ENCODE results near the gene TFB2M. TPM values are rescaled to one million over a fixed set of nuclear protein-coding genes. Genes with fewer than 3 reads are reported as not detected.
A peak's percentile ranks its signal among the peaks of the same experiment; 100 is the strongest.
"Not testable (repeated sequence)": the region's sequence is repeated elsewhere in the genome, so short reads cannot be mapped to it uniquely, and the experiment has no call there.

The TFB2M gene
- total RNA-seq, 3 donors from 2014 or later (not counting 1 experiment from before 2014, with no cell fraction given) = 13.4 to 15.1 (median 15.1) TPM

DNA sequence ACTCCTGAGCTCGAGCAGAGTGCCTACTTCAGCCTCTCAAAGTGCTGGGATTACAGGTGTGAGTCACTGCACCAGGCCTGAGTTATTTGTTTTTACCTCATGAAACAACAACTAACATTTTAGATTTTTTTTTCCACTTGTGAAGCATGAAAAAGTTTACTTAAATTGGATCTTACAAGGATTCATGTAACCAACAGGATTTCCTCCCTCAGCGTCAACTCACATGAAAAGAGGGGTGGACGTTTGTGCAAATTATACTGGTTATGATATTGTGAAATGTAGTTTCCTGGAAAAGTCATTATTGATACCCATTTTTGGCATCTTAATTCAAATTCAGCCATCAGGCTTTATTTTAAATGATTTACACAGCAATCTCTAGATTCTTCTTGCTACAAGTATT, 6.7 kb upstream of the TFB2M start:
- no peaks in the 10 kb centered on the region for H3K27me3 ChIP-seq (ENCODE audit: control insufficient read depth, insufficient read depth, low read length)
- no peaks in the 10 kb centered on the region for H3K27me3 Mint-ChIP-seq (ENCODE audit: low read depth in 2 of 2)
- no peak for ATAC-seq
- intact Hi-C loops (cut with micrococcal nuclease) = no loop called here
- no peaks in the 10 kb centered on the region for H3K36me3 ChIP-seq (ENCODE audit: control insufficient read depth, insufficient read depth, low read length)
- H3K4me1 Mint-ChIP-seq = peaks cover 40 to 46% of the 10 kb centered on the region in 2 donors
- peaks cover 29% of the 10 kb centered on the region for H3K4me1 ChIP-seq (ENCODE audit: control insufficient read depth, insufficient read depth, low read length)
- H3K9me3 ChIP-seq (ENCODE audit: control insufficient read depth, insufficient read depth, low read length) = no peaks in the 10 kb centered on the region
- no peak for DNase-seq
- 42% methylated on average over 1 of the region's 3 CpGs for WGBS (ENCODE audit: insufficient coverage)
- no peak overlapping the region for H3K27ac ChIP-seq (ENCODE audit: low read length)
- peak overlapping the region; percentile 54 to 72 for H3K27ac Mint-ChIP-seq
- no peaks in the 10 kb centered on the region for H3K36me3 Mint-ChIP-seq
- TF ChIP-seq, protein P1, sequence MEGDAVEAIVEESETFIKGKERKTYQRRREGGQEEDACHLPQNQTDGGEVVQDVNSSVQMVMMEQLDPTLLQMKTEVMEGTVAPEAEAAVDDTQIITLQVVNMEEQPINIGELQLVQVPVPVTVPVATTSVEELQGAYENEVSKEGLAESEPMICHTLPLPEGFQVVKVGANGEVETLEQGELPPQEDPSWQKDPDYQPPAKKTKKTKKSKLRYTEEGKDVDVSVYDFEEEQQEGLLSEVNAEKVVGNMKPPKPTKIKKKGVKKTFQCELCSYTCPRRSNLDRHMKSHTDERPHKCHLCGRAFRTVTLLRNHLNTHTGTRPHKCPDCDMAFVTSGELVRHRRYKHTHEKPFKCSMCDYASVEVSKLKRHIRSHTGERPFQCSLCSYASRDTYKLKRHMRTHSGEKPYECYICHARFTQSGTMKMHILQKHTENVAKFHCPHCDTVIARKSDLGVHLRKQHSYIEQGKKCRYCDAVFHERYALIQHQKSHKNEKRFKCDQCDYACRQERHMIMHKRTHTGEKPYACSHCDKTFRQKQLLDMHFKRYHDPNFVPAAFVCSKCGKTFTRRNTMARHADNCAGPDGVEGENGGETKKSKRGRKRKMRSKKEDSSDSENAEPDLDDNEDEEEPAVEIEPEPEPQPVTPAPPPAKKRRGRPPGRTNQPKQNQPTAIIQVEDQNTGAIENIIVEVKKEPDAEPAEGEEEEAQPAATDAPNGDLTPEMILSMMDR (IDR thresholded peaks at IDR 0.05) = no peak
- no peak overlapping the region for H3K4me3 Mint-ChIP-seq
- H3K9me3 Mint-ChIP-seq = no peaks in the 10 kb centered on the region
- H3K4me3 ChIP-seq (ENCODE audit: low read length) = no peak overlapping the region

DNA sequence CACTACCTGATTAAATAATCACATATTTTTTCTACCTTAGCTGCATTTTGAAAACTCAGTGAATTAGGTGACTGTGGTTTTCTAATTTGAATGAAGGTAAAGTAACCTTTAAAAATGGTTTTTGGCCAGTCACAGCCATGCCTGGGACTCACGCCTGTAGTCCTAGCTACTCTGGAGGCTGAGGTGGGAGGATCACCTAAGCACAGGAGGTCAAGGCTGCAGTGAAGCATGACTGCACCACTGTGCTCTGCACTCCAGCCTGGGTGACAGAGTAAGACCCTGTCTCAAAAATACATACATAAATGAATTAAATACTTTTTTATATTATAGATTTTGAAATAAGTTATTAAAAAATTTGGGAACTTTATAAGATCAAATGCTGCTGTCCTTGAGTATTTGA, 5.9 kb upstream of the TFB2M start:
- Mint-ChIP-seq H3K4me1 (peaks cover 39 to 46% of the 10 kb centered on the region in 2 donors), H3K9me3 (no peaks in the 10 kb centered on the region), H3K4me3 (peak overlapping the region; percentile 67), H3K27me3 (ENCODE audit: low read depth in 2 of 2) (no peaks in the 10 kb centered on the region), H3K36me3 (no peaks in the 10 kb centered on the region), H3K27ac (peak overlapping the region in 1 of 2 donors; percentile 89)
- intact Hi-C loops (cut with micrococcal nuclease) = no loop called here
- Histone ChIP-seq H3K27ac (ENCODE audit: low read length) (peak overlapping the region; percentile 58), H3K4me3 (ENCODE audit: low read length) (no peak overlapping the region), H3K36me3 (ENCODE audit: control insufficient read depth, insufficient read depth, low read length) (no peaks in the 10 kb centered on the region), H3K27me3 (ENCODE audit: control insufficient read depth, insufficient read depth, low read length) (no peaks in the 10 kb centered on the region), H3K4me1 (ENCODE audit: control insufficient read depth, insufficient read depth, low read length) (peaks cover 31% of the 10 kb centered on the region), H3K9me3 (ENCODE audit: control insufficient read depth, insufficient read depth, low read length) (no peaks in the 10 kb centered on the region)
- DNase-seq (no peak), ATAC-seq (no peak)
- TF ChIP-seq, protein P1 (IDR thresholded peaks at IDR 0.05) = no peak
- WGBS (ENCODE audit: insufficient coverage) = 85% methylated on average over 1 of the region's 1 CpG

DNA sequence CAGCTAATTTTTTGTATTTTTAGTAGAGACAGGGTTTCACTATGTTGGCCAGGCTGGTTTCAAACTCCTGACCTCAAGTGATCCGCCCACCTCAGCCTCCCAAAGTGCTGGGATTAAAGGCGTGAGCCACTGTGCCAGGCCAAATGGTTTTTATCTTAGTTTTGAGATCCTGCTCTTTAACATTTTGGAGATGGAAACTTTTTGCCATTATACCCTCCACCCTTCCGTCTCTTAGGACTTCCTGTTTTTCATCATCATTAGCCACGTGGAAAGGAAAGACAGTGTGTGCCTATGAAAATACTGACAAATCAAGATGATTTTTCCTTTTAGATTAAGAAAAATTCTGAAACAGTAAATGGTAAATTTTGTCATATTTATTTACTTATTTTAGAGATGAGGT, 5.2 kb upstream of the TFB2M start:
- Mint-ChIP-seq H3K4me3 (peak overlapping the region; percentile 67), H3K27ac (peak overlapping the region; percentile 89 to 93), H3K4me1 (peaks cover 43 to 47% of the 10 kb centered on the region in 2 donors)
- peak in 1 of 2 donors; percentile 45 for DNase-seq
- H3K9me3 Mint-ChIP-seq; intact Hi-C loops (cut with micrococcal nuclease); H3K36me3 Mint-ChIP-seq; H3K36me3 ChIP-seq (ENCODE audit: control insufficient read depth, insufficient read depth, low read length); H3K27me3 ChIP-seq (ENCODE audit: control insufficient read depth, insufficient read depth, low read length); H3K27me3 Mint-ChIP-seq (ENCODE audit: low read depth in 2 of 2); H3K9me3 ChIP-seq (ENCODE audit: control insufficient read depth, insufficient read depth, low read length); ATAC-seq; H3K4me3 ChIP-seq (ENCODE audit: low read length): not testable (repeated sequence)
- 53% methylated on average over 3 of the region's 4 CpGs for WGBS (ENCODE audit: insufficient coverage)
- H3K4me1 ChIP-seq (ENCODE audit: control insufficient read depth, insufficient read depth, low read length) = peaks cover 31% of the 10 kb centered on the region
- peak overlapping the region; percentile 58 for H3K27ac ChIP-seq (ENCODE audit: low read length)

DNA sequence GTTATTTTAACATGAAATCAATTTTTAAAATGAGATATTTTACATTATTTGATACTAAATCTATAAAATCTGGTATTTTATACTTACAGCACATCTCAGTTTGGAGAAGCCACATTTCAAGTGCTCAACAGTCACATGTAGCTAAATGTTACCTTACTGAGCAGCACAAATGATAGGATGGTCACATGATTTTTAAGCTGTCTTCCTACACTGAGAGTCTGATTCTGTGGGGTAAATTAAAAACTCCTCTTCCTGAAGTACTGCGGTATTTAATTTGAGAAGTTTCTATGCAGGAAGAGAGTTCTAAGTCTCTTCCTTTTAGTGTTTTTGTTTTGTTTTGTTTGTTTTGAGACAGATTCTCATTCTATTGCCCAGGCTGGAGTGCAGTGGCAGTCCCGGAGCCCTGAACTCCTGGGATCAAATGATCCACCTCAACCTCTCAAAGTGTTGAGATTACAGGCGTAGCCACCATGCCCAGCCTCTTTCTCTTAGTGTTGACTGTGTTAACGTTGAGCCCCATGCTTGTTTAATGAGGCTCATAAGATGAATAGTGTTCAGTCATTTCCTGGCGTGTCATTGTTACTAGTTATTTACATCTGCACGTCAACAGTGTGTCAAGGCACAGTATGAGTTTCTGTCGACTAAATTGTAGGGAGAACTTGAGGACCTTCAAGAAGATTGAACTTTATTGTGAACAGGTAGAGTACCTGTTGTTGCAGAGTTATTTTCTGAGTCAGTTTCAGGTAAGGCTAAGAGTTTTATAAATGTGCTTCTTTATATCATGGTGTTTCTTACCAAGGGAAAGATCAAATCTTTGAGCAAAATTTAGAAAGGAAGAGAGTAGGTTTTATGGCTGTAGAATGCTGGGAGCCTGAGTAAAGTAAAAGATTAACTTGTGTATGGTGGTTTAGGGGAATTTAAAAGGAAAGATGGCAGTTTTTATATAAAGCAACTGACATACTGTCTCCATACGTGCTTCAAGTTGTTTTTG, 3.5 kb upstream of the TFB2M start:
- H3K36me3 Mint-ChIP-seq = no peaks in the 10 kb centered on the region
- intact Hi-C loops (cut with micrococcal nuclease) = loop anchor here (5.0 kb wide), 1 partner anchor 33 kb away; no protein-coding TSS in a partner anchor
- peak in 1 of 3 donors; percentile 17 for ATAC-seq

More for the DNA sequence above, 3.5 kb upstream of the TFB2M start:
- Histone ChIP-seq H3K36me3 (ENCODE audit: control insufficient read depth, insufficient read depth, low read length) (no peaks in the 10 kb centered on the region), H3K27ac (ENCODE audit: low read length) (peak overlapping the region; percentile 75), H3K27me3 (ENCODE audit: control insufficient read depth, insufficient read depth, low read length) (no peaks in the 10 kb centered on the region), H3K4me3 (ENCODE audit: low read length) (no peak overlapping the region), H3K4me1 (ENCODE audit: control insufficient read depth, insufficient read depth, low read length) (peaks cover 41% of the 10 kb centered on the region), H3K9me3 (ENCODE audit: control insufficient read depth, insufficient read depth, low read length) (no peaks in the 10 kb centered on the region)
- Mint-ChIP-seq H3K27me3 (ENCODE audit: low read depth in 2 of 2) (no peaks in the 10 kb centered on the region), H3K27ac (peak overlapping the region; percentile 89 to 93), H3K4me3 (peak overlapping the region; percentile 68), H3K9me3 (no peaks in the 10 kb centered on the region), H3K4me1 (peaks cover 48 to 54% of the 10 kb centered on the region in 2 donors)
- 19% methylated on average over 8 of the region's 8 CpGs for WGBS (ENCODE audit: insufficient coverage)
- TF ChIP-seq, protein P1 (IDR thresholded peaks at IDR 0.05) = no peak
- peak in 1 of 2 donors; percentile 72 for DNase-seq
